HEK293T (cell line): ENCODE data around the gene PCDHGB7.
"Not testable (repeated sequence)": the region's sequence is repeated elsewhere in the genome, so short reads cannot be mapped to it uniquely, and the experiment has no call there.

Experiments used
- ARNT ChIP-seq: fragments of 450-650 bp; IDR thresholded peaks from 2 replicates; pipeline ENCODE4 v1.6.1; 2017; ENCODE audit warnings: mild to moderate bottlenecking
- BHLHE40 ChIP-seq: fragments of 450-650 bp; IDR thresholded peaks from 2 replicates; pipeline ENCODE4 v1.6.1; 2016; ENCODE audit warnings: mild to moderate bottlenecking, moderate library complexity, borderline replicate concordance
- FOXM1 ChIP-seq: fragments of 450-650 bp; IDR thresholded peaks from 2 replicates; pipeline ENCODE4 v1.6.1; 2017; ENCODE audit warnings: mild to moderate bottlenecking, borderline replicate concordance
- NFRKB ChIP-seq: fragments of 450-650 bp; IDR thresholded peaks from 2 replicates; pipeline ENCODE4 v1.6.1; 2016; ENCODE audit warnings: mild to moderate bottlenecking, moderate library complexity

DNA sequence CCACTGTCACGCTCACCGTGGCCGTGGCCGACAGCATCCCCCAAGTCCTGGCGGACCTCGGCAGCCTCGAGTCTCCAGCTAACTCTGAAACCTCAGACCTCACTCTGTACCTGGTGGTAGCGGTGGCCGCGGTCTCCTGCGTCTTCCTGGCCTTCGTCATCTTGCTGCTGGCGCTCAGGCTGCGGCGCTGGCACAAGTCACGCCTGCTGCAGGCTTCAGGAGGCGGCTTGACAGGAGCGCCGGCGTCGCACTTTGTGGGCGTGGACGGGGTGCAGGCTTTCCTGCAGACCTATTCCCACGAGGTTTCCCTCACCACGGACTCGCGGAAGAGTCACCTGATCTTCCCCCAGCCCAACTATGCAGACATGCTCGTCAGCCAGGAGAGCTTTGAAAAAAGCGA lies 15.2 kb downstream of the PCDHGB7 start:
- not testable (repeated sequence) for TF ChIP-seq BHLHE40, FOXM1, NFRKB, ARNT
